ENCODE measurements around the gene SULT2B1. TPM values are rescaled to one million over a fixed set of nuclear protein-coding genes. Genes with fewer than 3 reads are reported as not detected.

Gene SULT2B1
- total and polyA plus RNA-seq, 4 donors, result 0.14 to 0.24 TPM; not detected in 2

DNA sequence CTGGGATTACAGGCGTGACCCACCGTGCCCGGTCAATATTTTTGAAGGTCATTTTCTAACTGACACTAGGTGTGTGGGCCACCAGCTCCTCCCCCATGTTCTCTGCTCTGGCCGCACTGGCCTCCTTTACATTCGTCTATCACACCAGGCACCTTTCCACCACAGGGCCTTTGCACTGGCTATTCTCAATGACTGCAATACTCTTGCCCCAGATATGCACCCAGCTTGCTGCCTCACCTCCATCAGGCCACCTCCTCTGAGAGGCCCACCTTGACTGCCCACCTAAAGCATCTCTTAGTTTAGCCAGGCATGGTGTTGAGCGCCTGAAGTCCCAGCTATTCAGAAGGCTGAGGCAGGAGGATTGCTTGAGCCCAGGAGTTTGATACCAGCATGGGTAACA, 10.2 kb upstream of the SULT2B1 start:
- H3K4me3 ChIP-seq (ENCODE audit: low read depth in 1 of 3, low read length in 3 of 3), result no peak overlapping the region
- TF ChIP-seq FOXA1 (IDR thresholded peaks at IDR 0.05), result no peak
- TF ChIP-seq EGR1 (IDR thresholded peaks at IDR 0.05; ENCODE audit: low read depth in 2 of 2), result no peak
- no peak for TF ChIP-seq HNF4G (IDR thresholded peaks at IDR 0.05)
- TF ChIP-seq, protein P1, sequence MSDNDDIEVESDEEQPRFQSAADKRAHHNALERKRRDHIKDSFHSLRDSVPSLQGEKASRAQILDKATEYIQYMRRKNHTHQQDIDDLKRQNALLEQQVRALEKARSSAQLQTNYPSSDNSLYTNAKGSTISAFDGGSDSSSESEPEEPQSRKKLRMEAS (IDR thresholded peaks at IDR 0.05), result no peak
- TF ChIP-seq JUND (IDR thresholded peaks at IDR 0.05), result no peak
- TF ChIP-seq, protein P2, sequence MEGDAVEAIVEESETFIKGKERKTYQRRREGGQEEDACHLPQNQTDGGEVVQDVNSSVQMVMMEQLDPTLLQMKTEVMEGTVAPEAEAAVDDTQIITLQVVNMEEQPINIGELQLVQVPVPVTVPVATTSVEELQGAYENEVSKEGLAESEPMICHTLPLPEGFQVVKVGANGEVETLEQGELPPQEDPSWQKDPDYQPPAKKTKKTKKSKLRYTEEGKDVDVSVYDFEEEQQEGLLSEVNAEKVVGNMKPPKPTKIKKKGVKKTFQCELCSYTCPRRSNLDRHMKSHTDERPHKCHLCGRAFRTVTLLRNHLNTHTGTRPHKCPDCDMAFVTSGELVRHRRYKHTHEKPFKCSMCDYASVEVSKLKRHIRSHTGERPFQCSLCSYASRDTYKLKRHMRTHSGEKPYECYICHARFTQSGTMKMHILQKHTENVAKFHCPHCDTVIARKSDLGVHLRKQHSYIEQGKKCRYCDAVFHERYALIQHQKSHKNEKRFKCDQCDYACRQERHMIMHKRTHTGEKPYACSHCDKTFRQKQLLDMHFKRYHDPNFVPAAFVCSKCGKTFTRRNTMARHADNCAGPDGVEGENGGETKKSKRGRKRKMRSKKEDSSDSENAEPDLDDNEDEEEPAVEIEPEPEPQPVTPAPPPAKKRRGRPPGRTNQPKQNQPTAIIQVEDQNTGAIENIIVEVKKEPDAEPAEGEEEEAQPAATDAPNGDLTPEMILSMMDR (IDR thresholded peaks at IDR 0.05; ENCODE audit: low read depth, low read length, missing input control), result no peak
- no peak for TF ChIP-seq GABPA (IDR thresholded peaks at IDR 0.05 in 1 of 2, conservative IDR thresholded peaks at IDR 0.05 in 1 of 2)
- TF ChIP-seq RAD21 (IDR thresholded peaks at IDR 0.05), result no peak
- no peak for TF ChIP-seq TAF1 (conservative IDR thresholded peaks at IDR 0.05)
- TF ChIP-seq FOXA2 (IDR thresholded peaks at IDR 0.05), result no peak
- TF ChIP-seq, protein P3, sequence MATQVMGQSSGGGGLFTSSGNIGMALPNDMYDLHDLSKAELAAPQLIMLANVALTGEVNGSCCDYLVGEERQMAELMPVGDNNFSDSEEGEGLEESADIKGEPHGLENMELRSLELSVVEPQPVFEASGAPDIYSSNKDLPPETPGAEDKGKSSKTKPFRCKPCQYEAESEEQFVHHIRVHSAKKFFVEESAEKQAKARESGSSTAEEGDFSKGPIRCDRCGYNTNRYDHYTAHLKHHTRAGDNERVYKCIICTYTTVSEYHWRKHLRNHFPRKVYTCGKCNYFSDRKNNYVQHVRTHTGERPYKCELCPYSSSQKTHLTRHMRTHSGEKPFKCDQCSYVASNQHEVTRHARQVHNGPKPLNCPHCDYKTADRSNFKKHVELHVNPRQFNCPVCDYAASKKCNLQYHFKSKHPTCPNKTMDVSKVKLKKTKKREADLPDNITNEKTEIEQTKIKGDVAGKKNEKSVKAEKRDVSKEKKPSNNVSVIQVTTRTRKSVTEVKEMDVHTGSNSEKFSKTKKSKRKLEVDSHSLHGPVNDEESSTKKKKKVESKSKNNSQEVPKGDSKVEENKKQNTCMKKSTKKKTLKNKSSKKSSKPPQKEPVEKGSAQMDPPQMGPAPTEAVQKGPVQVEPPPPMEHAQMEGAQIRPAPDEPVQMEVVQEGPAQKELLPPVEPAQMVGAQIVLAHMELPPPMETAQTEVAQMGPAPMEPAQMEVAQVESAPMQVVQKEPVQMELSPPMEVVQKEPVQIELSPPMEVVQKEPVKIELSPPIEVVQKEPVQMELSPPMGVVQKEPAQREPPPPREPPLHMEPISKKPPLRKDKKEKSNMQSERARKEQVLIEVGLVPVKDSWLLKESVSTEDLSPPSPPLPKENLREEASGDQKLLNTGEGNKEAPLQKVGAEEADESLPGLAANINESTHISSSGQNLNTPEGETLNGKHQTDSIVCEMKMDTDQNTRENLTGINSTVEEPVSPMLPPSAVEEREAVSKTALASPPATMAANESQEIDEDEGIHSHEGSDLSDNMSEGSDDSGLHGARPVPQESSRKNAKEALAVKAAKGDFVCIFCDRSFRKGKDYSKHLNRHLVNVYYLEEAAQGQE (IDR thresholded peaks at IDR 0.05), result no peak
- TF ChIP-seq YY1 (IDR thresholded peaks at IDR 0.05), result no peak
- no peak for TF ChIP-seq SP1 (IDR thresholded peaks at IDR 0.05)
- TF ChIP-seq RXRA (IDR thresholded peaks at IDR 0.05), result no peak
- no peak for TF ChIP-seq NR2F2 (IDR thresholded peaks at IDR 0.05)
- TF ChIP-seq, protein P4, sequence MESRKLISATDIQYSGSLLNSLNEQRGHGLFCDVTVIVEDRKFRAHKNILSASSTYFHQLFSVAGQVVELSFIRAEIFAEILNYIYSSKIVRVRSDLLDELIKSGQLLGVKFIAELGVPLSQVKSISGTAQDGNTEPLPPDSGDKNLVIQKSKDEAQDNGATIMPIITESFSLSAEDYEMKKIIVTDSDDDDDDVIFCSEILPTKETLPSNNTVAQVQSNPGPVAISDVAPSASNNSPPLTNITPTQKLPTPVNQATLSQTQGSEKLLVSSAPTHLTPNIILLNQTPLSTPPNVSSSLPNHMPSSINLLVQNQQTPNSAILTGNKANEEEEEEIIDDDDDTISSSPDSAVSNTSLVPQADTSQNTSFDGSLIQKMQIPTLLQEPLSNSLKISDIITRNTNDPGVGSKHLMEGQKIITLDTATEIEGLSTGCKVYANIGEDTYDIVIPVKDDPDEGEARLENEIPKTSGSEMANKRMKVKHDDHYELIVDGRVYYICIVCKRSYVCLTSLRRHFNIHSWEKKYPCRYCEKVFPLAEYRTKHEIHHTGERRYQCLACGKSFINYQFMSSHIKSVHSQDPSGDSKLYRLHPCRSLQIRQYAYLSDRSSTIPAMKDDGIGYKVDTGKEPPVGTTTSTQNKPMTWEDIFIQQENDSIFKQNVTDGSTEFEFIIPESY (IDR thresholded peaks at IDR 0.05), result no peak
- TF ChIP-seq, protein P5, sequence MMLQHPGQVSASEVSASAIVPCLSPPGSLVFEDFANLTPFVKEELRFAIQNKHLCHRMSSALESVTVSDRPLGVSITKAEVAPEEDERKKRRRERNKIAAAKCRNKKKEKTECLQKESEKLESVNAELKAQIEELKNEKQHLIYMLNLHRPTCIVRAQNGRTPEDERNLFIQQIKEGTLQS (IDR thresholded peaks at IDR 0.05), result no peak
- TF ChIP-seq HNF4A (conservative IDR thresholded peaks at IDR 0.05), result no peak
- WGBS, result 83% methylated on average over 6 of the region's 6 CpGs
- no peak overlapping the region for H3K9ac ChIP-seq (ENCODE audit: low read depth in 1 of 2, low read length in 2 of 2)
- H3K9me3 ChIP-seq (ENCODE audit: control insufficient read depth in 4 of 4, low read length in 3 of 4), result no peaks in the 10 kb centered on the region
- no peak for DNase-seq (ENCODE audit: low spot score)
- no peaks in the 10 kb centered on the region for H3K27me3 ChIP-seq (ENCODE audit: control insufficient read depth in 4 of 4, insufficient read depth in 4 of 4, low read length in 3 of 4)
- no peaks in the 10 kb centered on the region for H3K36me3 ChIP-seq (ENCODE audit: control insufficient read depth in 4 of 4, insufficient read depth in 3 of 4, low read depth in 1 of 4, low read length in 3 of 4)
- no peaks in the 10 kb centered on the region for H3K4me1 ChIP-seq (ENCODE audit: control insufficient read depth in 4 of 4, insufficient read depth in 4 of 4, low read length in 3 of 4)
- H3K27ac ChIP-seq (ENCODE audit: low read depth in 1 of 2, low read length in 2 of 2), result no peak overlapping the region

All from liver (tissue), 9 donors.